HG02885 (cell line): Measurements from ENCODE around the gene GLP1R.

Source experiments
- ATAC-seq: cut with Tn5 transposase; IDR thresholded peaks from one replicate; pipeline ENCODE4 v1.9.1; 2021; ENCODE audit warnings: mild to moderate bottlenecking; ENCODE audit not compliant: unreplicated experiment, poor library complexity

GLP1R gene

GRCh38 chr6:39061182-39061581, 12.6 kb downstream of the GLP1R start:
- ATAC-seq: no peak

- ATAC-seq: no peak
Measured at GRCh38 chr6:39061588-39061987, 13.0 kb downstream of the GLP1R start.

GRCh38 chr6:39062014-39062740, 13.6 kb downstream of the GLP1R start:
- ATAC-seq: no peak

GRCh38 chr6:39063526-39063925, 14.9 kb downstream of the GLP1R start:
- ATAC-seq: no peak

- ATAC-seq: no peak
Measured at GRCh38 chr6:39065561-39065960, 17.0 kb downstream of the GLP1R start.

- ATAC-seq: no peak
Measured at GRCh38 chr6:39068391-39068790, 19.8 kb downstream of the GLP1R start.

GRCh38 chr6:39072830-39073229, 24.2 kb downstream of the GLP1R start:
- ATAC-seq: no peak

- no peak for ATAC-seq
Measured at GRCh38 chr6:39073471-39074355, 25.1 kb downstream of the GLP1R start.

GRCh38 chr6:39074486-39074885, 25.9 kb downstream of the GLP1R start:
- ATAC-seq: no peak

- ATAC-seq: no peak
Measured at GRCh38 chr6:39075010-39075686, 26.6 kb downstream of the GLP1R start.

GRCh38 chr6:39075807-39076622, 27.4 kb downstream of the GLP1R start:
- no peak for ATAC-seq

GRCh38 chr6:39076623-39077535, 28.3 kb downstream of the GLP1R start:
- no peak for ATAC-seq

- no peak for ATAC-seq
Measured at GRCh38 chr6:39077882-39078594, 29.5 kb downstream of the GLP1R start.

- no peak for ATAC-seq
Measured at GRCh38 chr6:39078695-39079094, 30.1 kb downstream of the GLP1R start.

- no peak for ATAC-seq
Measured at GRCh38 chr6:39079197-39080125, 30.9 kb downstream of the GLP1R start.

- ATAC-seq: no peak
Measured at GRCh38 chr6:39080246-39080875, 31.8 kb downstream of the GLP1R start.

GRCh38 chr6:39082310-39082709, 33.7 kb downstream of the GLP1R start:
- no peak for ATAC-seq
